GM20000 (cell line): ENCODE data around the gene MBD3L4.
"Not testable (repeated sequence)": the region's sequence is repeated elsewhere in the genome, so short reads cannot be mapped to it uniquely, and the experiment has no call there.

Experiments used
- DNase-seq: peaks from one replicate; pipeline ENCODE4 v3.0.0; 2012; ENCODE audit warnings: low spot score
- TF ChIP-seq, protein P1 (sequence below): IDR thresholded peaks from 2 replicates; pipeline ENCODE4 v1.5.1; 2012; ENCODE audit warnings: mild to moderate bottlenecking, control low read depth; ENCODE audit errors: extremely low read depth, missing control alignments

Gene MBD3L4

DNA sequence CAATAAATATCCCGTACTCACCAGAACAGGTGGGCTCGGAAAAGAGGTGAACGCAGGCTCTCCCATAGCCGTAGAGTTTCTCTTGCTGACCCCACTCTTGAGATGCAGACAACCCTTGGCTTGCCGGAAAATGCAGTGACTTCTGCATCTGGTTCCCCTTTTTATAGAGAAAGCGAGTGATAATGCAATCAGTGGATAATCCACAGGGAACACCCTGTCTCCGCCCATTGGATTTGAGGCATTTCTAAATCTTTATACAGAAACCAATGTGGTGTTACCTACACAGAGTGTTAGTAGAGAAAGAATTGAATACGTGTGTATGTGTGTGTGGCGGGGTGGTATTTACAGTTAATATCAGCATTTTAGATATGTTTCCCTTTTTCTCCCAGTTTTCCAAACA, at the start of gene MBD3L4:
TSS of gene MBD3L4 (minus strand) at position 101 of the 400 bp plus-strand sequence. CDS start at position 66, 35 bp downstream.
- DNase-seq, result not testable (repeated sequence)

GRCh38 chr19:7088999-7089398, 49.0 kb upstream of the MBD3L4 start:
- TF ChIP-seq, protein P1, sequence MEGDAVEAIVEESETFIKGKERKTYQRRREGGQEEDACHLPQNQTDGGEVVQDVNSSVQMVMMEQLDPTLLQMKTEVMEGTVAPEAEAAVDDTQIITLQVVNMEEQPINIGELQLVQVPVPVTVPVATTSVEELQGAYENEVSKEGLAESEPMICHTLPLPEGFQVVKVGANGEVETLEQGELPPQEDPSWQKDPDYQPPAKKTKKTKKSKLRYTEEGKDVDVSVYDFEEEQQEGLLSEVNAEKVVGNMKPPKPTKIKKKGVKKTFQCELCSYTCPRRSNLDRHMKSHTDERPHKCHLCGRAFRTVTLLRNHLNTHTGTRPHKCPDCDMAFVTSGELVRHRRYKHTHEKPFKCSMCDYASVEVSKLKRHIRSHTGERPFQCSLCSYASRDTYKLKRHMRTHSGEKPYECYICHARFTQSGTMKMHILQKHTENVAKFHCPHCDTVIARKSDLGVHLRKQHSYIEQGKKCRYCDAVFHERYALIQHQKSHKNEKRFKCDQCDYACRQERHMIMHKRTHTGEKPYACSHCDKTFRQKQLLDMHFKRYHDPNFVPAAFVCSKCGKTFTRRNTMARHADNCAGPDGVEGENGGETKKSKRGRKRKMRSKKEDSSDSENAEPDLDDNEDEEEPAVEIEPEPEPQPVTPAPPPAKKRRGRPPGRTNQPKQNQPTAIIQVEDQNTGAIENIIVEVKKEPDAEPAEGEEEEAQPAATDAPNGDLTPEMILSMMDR, result no peak
- no peak for DNase-seq

GRCh38 chr19:7083076-7083956, 43.3 kb upstream of the MBD3L4 start:
- DNase-seq, result no peak
- TF ChIP-seq, protein P1, result no peak

DNA sequence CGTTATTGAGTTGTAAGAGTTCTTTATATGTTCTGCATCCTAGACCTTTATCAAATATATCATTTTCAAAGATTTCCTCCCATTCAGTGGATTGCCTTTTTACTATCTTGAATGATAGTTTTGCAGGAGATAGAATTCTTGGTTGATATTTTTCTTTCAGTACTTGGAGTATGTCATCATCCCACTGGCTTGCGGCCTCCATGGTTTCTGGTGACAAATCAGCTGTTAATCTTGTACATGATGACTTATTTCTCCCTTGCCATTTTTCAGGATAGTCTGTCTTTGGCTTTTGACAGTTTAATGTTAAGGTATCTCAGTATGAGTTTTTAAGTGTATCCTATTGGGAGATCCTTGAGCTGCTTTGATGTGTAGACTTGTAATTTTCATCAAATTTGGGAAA, 38.0 kb upstream of the MBD3L4 start:
- no peak for DNase-seq

DNA sequence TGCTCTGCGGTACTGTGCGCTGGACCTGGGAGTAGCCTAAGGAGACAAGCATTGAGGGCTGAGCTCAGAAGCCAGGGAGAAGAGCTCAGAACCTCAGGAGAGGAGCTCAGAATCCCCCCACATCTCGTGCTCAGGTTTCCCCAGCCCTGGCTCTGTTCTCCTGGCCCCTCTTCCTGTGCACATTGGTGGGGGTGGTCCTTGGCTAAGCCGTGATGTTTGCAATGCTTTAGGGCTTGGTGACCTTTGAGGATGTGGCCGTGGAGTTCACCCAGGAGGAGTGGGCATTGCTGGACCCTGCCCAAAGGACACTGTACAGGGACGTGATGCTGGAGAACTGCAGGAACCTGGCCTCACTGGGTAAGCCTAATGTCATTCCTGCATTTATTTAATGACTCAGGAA, 36.2 kb upstream of the MBD3L4 start:
- DNase-seq, result no peak
- TF ChIP-seq, protein P1, result no peak

More for the DNA sequence above, 38.0 kb upstream of the MBD3L4 start:
- TF ChIP-seq, protein P1, result no peak

GRCh38 chr19:7074705-7075282, 34.8 kb upstream of the MBD3L4 start:
- no peak for DNase-seq
- TF ChIP-seq, protein P1, result no peak

- TF ChIP-seq, protein P1, result no peak
- DNase-seq, result no peak
Measured at GRCh38 chr19:7072541-7072940, 32.6 kb upstream of the MBD3L4 start.
